Measurements from ENCODE around the gene CAMTA1.
A peak's percentile ranks its signal among the peaks of the same experiment; 100 is the strongest.
"Not testable (repeated sequence)": the region's sequence is repeated elsewhere in the genome, so short reads cannot be mapped to it uniquely, and the experiment has no call there.

Gene CAMTA1

DNA sequence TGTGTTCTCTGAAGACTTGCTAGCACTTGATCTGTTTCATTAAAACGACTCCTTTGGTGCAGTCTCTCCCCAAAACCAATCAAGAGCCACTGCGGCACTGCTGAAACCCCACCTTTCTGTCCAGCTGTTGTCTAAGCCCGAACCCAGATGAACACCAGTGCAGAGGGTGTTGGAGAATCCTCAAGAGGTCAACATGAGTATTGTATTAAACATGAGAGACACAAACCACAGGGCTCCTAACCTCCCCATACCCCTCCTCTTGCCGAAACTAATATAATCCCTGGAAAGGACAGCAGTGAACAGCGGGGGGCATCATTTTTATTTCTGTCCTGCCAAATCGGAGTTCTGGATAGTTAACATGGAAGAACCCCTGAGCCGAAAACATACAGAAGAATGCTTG, 333.9 kb downstream of the CAMTA1 start:
- no peak for DNase-seq

DNA sequence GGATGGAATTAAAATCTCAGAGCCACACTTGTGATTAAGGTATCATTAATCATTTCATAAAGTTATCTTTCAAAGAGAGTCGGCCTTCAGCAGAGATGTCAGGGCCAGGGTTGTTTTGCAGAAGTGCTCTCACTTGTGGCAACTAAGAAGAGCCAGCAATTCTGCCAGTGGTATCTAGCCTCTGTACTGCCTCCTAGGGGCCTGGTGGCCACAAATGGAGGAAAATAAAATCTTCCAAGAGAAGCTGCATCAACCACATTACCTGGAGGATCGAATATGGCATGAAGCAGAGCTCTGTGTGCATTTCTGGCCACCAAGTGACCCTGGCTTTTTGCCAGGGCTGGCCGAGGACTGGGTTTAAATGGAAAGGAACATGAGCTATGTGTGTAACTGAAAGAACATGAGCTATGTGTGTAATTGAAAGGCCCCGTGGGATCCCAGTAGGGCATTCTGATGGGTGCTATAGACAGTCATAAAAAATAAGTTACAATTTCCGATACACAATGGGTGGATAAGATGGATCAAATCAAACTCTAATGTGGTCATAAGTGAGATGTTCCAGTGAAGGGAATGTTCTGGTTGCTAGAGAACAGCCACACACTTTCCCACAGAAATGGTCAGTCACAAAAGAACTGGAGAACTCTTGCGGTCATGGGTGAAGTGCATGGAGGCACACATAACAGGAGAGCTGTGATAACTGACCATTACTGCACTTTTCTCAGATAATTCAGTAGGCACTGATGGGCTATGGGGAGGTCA, 335.8 kb downstream of the CAMTA1 start:
- no peak for DNase-seq

DNA sequence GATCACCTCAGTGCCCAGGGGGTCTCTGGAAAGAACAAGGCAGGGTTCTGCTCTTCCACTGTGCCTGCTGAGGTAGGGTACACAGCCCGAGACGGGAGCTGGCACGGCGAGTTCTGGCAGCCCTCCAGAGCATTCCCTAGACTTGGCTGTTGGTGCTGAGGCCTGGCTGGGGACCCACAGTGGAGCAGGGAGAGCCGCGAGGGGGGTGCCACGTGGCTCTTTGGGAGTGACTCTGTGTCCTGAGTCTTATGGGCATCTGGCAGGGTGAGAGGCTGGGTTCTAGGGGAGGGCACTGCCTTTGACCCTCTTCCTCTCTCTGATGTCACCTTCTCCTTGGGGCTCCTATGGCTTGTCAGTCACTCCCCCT, 336.4 kb downstream of the CAMTA1 start:
- DNase-seq = no peak

DNA sequence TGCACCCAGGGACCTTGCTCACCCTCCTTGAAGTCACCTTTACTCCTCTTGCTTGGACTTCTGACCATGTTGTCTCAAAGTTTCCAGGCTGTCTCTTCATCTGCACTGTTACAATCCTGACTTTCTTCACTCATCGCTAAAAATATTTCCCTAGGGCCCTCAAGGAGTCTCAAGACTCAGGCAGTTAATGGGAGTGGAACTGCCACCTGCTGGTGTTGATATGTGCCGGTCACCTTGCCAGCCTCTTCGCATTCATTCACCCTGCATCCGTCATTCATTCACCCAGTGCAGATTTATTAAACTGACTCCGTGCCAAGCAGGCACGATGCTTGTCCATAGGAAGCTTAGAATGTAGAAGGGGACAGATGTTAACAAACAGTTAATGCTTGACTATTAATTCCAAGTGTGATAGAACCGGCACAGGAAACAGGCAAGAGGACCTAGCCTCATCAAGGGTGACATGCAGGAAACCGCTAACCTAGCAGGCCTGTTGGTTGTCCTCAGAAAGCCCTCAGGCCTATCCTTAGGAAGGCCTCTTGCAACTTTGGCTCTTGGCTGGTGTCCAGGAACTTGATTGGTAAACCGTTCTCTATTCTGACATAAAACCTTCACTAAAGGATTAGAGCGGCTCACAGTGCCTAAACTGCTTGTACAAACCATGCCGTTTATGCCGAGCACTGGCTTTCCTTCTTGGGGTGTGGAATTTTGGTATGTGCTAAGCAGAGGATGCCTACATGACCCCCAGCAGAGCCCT, 342.2 kb downstream of the CAMTA1 start:
- no peak for DNase-seq

DNA sequence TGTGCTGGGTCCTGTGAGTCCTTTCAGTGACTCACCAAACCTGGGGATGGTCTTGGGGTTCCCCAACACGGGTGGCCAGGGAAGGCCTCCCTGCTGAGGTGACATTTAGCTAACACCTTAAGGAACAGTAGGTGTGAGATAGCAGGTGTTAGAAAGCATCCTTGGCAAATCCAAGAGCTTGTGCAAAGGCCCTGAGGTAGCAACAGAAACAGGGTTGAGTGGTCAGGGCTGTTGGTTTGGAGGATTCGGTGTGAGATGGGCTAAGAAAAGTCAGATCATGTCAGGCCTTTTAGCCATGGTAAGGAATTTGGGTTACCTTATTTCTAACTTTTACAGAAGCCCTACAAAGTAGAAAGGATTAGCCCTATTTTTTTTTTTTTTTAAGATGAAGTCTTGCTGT, 343.0 kb downstream of the CAMTA1 start:
- DNase-seq = no peak

DNA sequence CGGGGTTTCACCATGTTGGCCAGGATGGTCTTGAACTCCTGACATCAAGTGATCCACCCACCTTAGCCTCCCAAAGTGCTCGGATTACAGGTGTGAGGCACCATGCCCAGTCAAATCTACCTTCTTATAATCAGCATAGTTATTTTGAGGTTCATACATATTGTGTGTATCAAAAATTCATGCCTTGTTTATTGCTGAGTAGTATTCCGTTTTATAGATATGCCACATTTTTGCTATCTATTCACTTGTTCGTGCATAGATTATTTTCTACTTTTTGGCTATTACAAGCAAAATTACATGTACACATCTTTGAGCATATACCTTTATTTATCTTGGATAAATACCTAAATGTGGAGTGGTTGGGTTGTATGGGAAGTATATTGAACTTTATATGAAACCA, 344.9 kb downstream of the CAMTA1 start:
- DNase-seq = no peak

DNA sequence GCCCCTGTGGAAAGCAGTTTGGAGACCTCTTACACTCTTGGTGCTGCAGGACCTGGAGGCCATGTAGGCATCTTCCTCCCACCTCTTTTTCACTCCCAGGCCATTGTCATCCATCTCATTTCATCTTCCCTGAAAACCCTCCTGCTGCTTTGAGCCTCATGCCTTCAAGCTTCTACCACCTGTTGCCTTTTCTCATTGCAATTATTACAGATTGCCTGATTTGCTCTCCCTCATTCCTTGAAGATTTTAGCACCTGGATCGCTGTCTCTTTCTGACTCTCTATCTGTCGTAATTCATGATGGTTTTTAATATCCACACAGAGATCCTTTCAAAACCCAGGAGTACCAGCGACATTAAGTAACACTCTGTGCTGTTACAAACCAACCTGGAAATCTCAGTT, 350.2 kb downstream of the CAMTA1 start:
- no peak for DNase-seq

DNA sequence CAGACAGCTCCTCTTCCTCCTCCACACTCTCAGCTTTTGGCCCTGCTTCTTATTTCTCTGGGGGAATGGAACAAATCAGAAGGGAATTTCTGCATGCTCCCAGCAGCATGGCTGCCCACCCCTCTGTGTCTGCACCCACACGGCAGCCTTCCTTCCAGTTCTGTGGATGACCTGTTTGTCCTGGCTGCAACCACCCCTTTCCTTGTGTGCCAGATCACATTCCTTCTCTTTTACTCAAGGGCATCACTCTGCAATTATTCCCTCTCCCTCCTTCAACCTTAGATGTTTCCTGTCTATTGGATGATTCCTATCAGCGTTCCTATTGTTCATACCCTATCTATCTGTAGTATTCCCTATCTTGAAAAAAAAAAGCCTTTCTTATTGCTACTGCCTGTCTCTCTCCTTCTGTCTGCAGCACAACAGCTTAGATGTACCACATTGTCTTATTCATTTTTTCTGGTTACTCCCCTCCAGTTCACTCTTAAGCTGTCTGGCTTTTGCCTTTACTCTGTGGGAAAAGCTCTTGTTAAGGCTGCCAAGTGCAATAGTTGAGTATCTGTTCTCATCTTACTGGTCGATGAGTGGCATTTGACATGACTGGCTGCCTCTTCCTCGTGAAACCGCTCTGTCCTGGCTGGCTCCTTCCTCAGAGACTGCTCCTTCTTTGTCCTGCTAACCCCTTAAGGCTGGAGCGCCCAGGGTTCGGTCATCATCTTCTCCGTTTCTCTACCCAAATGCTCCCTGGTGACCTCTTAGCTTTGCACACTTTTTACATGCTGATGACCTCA, 351.1 kb downstream of the CAMTA1 start:
- no peak for DNase-seq

DNA sequence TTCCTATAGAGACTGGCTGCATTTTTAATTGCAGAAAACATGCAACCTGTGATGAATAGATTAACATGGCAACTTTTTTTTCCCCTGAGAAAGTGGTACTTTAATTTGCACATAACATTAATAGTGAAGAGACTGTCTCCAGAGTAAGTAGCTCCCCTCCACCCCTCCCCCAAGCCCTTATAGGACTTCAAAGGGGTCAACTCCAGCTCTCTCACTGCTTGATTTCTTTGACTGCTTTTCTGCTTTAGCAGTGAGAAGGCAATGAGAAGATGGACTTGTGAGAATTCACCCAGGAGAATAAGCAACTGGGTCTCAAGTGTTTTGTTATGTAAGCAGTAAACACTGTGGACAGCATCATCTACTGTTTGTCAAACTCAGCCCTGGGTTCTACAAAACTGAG, 355.0 kb downstream of the CAMTA1 start:
- DNase-seq = no peak

DNA sequence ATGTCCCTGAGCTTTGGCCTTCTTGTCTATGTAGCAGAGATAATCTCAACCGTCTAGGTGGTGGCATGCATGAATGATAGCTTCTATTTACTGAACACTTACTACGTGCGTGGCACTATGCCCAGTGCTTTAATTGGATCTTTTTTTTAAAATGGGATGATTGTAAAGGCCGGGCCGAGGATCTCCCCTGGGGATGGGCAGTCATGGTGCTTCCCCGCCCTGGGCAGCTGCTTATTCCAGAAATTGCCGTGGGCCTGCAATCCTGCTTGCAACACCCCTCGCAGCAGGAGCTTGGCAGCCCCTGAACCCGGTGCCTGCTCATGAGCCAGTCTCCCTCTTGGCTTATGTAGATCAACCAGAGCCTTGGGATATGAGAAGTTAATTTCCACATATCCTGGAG, 360.7 kb downstream of the CAMTA1 start:
- no peak for DNase-seq

DNA sequence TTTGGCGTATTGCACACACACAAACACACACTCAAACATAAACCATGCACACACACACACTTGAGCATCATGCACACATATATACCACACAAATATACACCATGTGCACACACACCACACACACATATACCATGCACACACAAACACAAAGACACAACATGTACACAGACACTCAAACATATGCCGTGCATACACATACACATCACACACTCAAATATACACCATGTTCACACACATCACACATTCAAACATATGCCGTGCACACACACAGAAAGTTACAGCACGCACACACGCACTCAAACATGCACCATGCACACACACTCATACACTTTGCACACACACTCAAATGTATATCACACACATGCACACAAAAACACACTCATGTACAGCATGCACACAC, 361.5 kb downstream of the CAMTA1 start:
- DNase-seq = no peak

DNA sequence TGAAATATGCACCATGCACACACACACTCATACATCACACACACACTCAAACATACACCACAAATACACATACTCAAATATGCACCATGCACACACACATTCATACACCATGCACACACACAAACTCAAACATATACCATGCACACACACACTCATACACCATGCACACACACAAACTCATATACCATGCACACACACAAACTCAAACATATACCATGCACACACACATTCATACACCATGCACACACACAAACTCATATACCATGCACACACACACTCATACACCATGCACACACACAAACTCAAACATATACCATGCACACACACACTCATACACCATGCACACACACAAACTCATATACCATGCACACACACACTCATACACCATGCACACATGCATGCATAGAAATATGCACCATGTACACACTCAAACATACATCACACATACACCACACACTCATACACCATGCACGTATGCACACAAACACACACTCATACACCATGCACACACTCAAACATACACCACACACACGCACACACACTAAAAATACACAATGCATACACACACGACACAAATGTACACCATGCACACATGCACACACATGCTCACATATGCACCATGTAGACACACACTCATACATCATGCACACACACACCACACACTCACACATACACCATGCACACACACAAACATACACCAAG, 362.5 kb downstream of the CAMTA1 start:
- not testable (repeated sequence) for DNase-seq

DNA sequence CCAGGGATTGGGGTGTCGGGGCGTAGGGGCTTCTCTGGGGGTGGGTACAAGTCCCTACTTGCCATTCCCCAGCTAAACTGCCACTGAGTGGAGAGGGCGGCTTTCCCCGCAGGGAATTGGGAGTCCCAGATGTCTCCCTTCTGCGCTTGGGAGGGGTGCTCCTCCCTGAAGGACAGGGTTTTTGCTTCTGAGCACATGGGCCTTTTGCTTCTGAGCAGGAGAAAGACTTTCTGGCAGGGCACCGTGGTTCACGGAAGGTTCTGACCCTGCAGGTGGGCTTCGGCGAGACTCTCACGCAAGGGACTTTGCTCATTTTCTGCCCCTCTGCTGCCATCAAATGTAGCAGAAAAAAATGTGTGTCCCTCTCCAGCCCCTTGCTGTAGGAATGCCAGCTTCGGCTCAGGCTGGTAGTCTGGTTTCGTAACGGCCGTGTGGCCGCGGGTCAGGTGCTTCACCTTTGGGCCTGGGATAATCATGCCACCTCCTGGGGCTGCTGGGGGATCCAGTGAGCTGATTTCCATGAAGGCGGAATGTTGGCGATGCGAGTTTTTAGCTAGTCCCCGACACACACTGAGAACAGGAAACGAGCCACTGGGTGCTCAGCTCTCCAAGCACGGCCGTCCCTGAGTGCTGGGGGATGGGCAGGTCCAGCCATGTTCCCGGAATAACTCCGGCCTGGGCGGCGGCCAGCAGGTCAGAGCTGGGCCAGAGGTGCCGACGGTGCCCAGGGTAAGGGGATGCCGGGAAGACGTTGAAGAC, 364.0 kb downstream of the CAMTA1 start:
- DNase-seq = peak; percentile 15

DNA sequence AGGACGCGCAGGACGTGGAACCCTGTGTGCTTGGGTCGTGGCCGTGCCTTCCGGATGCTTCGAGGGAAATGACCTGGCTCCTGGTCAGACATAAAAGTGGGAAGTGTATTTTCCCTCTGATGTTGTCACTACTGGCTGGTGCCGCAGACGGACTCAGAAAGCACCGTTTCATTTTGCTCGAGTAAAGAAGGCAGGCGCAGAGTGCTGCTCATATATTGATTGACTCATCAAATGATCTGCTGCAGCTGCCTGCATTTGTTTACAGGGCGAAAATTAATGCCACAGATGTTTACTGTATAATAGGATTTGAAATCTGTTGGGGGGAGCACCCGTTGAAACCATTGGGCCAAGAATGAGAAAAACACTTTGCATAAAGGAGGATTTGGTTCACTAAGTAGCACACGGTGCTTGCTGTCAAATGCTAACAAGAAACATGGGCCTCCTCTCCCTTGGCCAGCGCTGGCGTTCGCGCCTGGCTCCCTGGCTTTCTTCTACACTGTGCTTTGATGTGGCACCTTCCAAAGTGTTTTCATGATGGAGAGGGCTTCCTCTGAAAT, 365.5 kb downstream of the CAMTA1 start:
- DNase-seq = no peak

DNA sequence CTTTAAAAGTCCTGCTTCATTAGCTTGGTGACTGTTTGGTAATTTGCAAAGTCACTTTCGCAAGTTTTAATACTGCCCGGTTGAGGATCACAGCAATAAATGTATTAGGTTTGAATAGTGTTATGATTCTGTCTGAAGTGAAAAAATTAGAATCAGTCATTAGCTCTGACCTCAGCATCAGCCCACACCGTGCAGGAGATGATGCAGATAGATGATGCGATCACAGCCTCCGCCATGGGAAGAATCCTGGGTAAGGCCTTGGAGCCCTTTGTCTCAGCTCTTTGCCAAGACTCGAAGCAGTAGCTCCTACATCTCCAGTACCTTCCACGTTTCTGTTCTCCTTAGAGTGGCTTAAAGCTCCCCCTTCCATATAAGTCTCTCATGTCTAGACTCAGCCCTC, 366.7 kb downstream of the CAMTA1 start:
- no peak for DNase-seq

DNA sequence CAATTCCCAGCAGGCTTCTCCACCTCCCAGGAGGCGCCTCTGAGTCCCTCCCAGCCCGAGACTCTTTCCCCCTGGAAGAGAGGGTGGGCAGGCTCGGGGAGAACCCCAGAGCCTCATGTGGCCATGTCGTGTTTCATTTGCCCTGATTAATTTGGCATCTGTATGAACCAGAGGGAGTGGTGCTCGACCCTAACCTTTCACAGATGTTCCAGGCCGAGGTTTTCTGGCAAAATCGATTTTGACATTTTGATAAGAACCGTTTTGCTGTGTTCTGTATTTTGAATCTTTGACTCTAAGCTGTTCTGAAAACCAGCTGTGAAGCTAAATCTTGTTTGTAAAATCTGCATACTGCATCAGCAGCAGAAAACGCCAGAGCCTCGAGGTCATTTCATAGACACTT, 367.4 kb downstream of the CAMTA1 start:
- DNase-seq = no peak

DNA sequence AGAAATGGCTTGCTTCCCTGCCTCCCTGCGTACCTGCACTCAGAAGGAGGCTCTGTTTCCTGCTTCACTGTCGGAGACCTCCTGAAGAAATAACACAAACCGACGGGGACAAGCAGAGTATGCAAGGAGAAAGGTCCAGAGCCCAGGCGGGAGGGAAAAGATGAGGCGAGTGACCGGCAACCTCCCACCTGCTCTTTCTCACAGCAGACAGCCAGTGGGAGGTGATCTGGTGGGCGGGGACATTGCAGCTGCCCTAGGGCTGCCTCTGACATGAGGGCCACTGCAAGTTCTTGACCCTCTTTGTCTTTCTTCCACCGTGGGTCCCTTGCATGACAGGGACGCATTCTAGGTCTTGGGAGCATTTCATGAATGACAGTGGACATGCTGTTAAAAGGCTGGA, 368.2 kb downstream of the CAMTA1 start:
- DNase-seq = no peak

DNA sequence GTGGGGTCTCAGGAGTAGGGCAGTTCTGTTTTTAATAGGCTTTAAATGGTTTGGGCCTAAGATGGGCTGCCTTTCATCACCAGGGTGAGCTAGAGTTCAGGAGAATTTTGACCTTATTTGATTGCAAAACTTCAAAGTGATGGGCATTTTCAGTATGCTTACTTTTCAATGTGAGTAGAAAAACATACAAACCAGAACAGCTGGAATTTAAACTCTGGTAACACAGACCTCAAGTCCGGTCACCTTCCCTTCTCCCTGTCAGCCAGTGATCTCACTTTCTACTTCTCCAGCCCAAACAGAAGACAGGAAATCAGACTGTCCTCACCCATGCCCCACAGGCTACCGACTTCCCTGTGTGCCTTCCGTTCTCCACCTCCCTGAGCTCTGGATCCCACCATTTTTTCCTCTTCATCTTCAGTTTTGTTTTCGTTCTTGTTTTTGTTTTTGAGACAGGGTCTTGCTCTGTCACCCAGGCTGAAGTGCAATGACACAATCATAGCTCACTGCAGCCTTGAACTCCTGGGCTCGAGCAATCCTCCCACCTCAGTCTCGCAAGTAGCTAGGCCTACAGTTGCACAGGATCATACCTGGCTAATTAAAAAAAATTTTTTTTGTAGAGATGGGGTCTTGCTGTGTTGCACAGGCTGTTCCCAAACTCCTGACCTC, 374.0 kb downstream of the CAMTA1 start:
- no peak for DNase-seq

DNA sequence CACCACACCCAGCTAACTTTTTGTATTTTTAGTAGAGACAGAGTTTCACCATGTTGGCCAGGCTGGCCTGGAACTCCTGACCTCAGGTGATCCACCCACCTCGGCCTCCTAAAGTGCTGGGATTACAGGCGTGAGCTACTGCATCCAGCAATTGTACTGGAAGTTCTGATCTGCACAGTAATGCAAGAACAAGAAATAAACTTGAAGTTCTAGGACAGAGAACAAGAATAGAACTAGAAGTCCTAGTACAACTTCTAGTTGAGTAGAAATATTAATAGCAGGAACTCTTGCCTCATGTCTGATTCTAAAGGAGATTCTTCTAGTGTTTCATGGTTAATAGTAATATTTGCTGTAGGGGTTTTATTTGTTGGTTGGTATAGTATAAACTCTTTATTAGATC, 383.3 kb downstream of the CAMTA1 start:
- DNase-seq = not testable (repeated sequence)

DNA sequence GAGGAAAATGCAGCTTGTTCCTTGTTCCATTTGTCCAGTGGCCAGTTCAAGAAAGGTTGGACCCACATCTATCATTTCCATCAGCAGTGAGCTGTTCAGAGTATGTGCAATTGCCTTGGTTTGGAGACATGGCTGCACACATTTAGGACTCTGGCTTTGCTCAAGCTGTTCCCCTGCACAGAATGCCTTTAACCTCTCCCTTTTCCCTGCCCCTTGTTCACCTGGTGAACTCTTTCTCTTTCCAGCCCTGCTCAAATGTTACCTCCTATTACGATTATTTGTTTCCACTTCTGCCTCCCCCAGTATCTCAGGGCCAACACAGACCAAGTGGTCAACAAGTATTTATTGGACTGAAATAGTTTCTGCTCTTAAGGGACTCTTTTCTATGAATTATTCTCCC, 385.9 kb downstream of the CAMTA1 start:
- DNase-seq = no peak

DNA sequence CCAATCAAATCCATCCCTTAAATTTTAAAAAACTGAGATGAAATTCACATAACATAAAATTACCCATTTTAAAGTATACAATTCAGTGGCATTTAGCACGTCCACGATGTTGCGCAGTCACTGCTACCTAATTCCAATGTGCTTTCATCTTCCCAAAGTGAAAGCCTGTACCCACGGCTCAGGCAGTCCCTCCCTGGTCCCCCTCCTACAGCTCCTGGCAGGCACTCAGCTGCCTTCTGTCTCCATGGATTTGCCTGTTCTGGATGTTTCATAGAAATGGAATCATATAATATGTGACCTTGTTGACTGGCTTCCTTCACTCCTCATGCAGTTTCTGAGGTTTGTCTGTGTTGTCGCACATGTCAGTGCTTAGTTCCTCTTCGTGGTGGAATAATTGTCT, 386.3 kb downstream of the CAMTA1 start:
- no peak for DNase-seq
